ENCODE measurements around the gene MTHFD1L.

The MTHFD1L gene

DNA sequence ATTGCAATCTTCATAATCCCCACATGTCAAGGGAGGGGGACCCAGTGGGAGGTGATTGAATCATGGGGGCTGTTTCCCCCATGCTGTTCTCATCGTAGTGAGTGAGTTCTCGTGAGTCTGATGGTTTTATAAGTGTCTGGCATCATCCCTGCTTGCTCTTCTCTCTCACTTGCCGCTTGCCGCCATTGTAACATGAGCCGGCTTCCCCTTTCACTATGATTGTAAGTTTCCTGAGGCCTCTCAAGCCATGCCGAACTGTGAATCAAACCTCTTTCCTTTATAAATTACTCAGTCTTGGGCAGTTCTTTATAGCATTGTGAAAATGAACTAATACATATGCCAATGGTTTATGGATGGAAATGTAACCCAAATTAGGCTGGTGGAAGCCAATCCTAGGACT, 264.8 kb downstream of the MTHFD1L start:
- no peak for DNase-seq (ENCODE audit: low spot score in 2 of 2)
- no peak overlapping the region for H3K27ac Mint-ChIP-seq
- peaks cover 8% of the 10 kb centered on the region for H3K36me3 Mint-ChIP-seq
- no peaks in the 10 kb centered on the region for H3K4me1 Mint-ChIP-seq
- peaks cover 12% of the 10 kb centered on the region for H3K9me3 Mint-ChIP-seq
- H3K27me3 Mint-ChIP-seq = peaks cover 4% of the 10 kb centered on the region
- H3K4me3 Mint-ChIP-seq = no peak overlapping the region
- ATAC-seq (ENCODE audit: low read depth) = peak; percentile 31

DNA sequence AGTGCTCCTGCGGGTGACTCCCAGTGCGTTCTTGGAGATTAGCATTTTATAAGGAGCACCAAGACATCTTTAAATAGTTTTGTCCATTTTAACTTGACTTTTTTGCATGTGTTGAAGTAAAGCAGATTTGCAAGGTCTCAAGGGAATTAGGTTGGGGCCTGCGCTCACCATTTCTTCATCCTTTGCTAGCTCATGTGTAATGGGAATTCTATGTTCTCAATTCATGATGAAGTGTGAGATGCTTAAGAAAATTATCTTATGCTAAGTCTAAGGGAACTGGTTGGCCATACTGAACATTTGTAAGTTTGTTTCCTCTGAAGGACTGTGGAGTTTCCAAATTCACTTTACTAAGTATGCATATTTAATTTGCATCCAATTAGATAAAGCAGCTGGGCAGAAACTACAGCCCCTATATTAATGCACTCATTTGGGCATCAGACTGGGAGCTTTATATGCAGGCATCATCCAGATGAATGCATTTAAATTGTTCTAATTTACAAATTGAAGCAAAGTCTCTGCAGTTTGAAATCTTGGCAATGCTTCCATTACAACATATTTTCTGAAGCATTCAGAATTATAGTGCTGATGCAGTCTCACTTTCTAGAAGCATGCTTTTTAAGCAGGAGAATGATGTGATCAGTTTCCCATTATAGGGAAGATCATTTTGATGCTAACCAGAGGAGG, 266.0 kb downstream of the MTHFD1L start:
- DNase-seq (ENCODE audit: low spot score in 2 of 2) = no peak
- ATAC-seq (ENCODE audit: low read depth) = no peak
- Mint-ChIP-seq H3K4me3 (no peak overlapping the region), H3K27me3 (peaks cover 6% of the 10 kb centered on the region), H3K36me3 (peaks cover 8% of the 10 kb centered on the region), H3K9me3 (peaks cover 12% of the 10 kb centered on the region), H3K27ac (no peak overlapping the region), H3K4me1 (no peaks in the 10 kb centered on the region)

DNA sequence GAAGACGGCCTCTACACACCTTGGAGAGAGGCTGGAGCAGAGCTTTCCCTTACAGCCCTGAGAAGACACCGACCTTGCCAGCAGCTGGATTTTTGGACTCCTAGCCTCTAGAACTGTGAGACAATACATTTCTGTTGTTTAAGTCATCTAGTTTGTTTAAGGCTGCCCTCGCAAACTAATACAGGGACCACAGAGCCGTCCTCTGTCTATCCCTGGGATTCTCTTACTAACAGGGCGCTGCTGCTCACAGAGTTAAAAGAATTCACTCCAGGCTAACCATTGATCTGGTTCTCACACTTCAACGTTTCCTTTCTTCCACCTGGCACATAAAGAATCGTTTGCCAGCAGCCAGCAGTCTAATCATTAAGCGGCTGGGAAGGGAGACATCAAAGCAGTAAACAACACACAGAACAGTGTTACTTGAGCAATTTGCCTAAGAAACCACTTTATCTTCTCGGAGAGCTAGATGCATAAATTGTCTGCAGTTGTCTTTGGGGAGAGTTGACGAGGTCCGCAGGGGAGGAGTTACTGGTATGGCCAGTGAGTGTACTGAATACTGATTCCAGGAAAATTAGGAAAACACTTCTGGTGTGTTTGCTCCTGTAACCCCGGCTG, 270.7 kb downstream of the MTHFD1L start:
- H3K4me1 Mint-ChIP-seq = peaks cover 2% of the 10 kb centered on the region
- H3K4me3 Mint-ChIP-seq = no peak overlapping the region
- no peak for ATAC-seq (ENCODE audit: low read depth)
- H3K36me3 Mint-ChIP-seq = peaks cover 4% of the 10 kb centered on the region
- peaks cover 14% of the 10 kb centered on the region for H3K27me3 Mint-ChIP-seq
- DNase-seq (ENCODE audit: low spot score in 2 of 2) = no peak
- no peak overlapping the region for H3K27ac Mint-ChIP-seq
- peaks cover 8% of the 10 kb centered on the region for H3K9me3 Mint-ChIP-seq

DNA sequence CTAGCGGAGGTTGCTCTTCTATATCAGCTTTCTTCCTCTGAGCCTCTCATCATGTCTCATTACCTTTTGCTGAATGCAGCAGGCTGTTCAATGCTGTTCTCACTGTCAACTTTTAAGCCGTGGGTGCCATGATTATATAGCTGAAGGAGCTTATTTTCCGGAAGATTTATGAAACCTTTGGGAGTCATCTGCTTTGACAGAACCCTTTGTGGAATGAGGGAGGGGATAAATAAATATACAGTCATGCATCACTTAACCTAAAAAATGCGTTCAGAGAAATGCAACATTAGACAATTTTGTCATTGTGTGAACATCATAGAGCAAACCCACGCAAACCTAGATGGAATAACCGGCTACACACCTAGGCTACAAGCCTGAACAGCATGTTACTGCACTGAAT, 272.0 kb downstream of the MTHFD1L start:
- DNase-seq (ENCODE audit: low spot score in 2 of 2) (no peak), ATAC-seq (ENCODE audit: low read depth) (no peak)
- Mint-ChIP-seq H3K4me3 (no peak overlapping the region), H3K27me3 (peaks cover 14% of the 10 kb centered on the region), H3K9me3 (peaks cover 6% of the 10 kb centered on the region), H3K36me3 (peaks cover 4% of the 10 kb centered on the region), H3K27ac (no peak overlapping the region), H3K4me1 (peaks cover 2% of the 10 kb centered on the region)

DNA sequence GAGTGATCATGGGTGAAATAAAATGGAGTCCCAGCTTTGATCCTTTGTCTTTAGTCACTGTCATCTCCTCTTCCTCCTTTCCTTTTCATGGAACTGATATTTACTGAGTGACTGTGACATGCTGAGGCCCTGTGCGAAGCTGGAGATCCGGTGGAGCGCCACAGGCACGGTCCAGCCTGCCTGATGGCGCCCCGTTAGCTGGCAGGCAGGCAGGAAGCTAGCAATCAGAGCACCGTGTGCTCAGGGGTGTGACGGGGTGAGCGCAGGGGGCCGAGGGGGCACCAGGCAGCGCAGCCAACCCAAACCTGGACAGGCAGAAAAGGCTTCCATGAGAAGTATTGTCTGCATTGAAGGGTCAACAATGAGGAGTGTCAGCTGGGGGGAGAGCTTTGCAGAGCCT, 274.0 kb downstream of the MTHFD1L start:
- DNase-seq (ENCODE audit: low spot score in 2 of 2) = no peak
- H3K4me1 Mint-ChIP-seq = peaks cover 2% of the 10 kb centered on the region
- no peak overlapping the region for H3K4me3 Mint-ChIP-seq
- no peaks in the 10 kb centered on the region for H3K9me3 Mint-ChIP-seq
- no peak for ATAC-seq (ENCODE audit: low read depth)
- no peaks in the 10 kb centered on the region for H3K36me3 Mint-ChIP-seq
- peaks cover 10% of the 10 kb centered on the region for H3K27me3 Mint-ChIP-seq
- H3K27ac Mint-ChIP-seq = no peak overlapping the region

DNA sequence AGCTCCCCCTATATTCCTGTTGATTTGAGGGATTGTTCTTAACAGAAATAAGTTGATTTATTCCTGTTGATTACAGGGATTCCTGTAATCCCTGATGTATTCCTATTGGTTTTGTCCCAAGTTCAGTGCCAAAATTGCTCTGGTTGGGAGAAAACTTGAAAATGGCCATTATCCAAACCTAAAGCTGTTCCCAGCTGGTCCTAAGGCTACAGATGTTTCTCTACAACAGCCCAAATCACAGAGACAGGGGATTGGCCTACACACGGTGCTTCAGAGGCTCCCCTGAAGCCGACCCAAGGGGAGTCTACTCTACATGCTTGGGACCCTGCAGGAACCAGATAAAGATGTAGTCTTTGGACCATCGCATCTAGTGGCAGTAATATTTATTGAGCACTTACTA, 275.3 kb downstream of the MTHFD1L start:
- no peak for DNase-seq (ENCODE audit: low spot score in 2 of 2)
- Mint-ChIP-seq H3K36me3 (no peaks in the 10 kb centered on the region), H3K4me1 (peaks cover 2% of the 10 kb centered on the region), H3K27ac (no peak overlapping the region), H3K9me3 (no peaks in the 10 kb centered on the region), H3K4me3 (no peak overlapping the region), H3K27me3 (peaks cover 10% of the 10 kb centered on the region)
- no peak for ATAC-seq (ENCODE audit: low read depth)

DNA sequence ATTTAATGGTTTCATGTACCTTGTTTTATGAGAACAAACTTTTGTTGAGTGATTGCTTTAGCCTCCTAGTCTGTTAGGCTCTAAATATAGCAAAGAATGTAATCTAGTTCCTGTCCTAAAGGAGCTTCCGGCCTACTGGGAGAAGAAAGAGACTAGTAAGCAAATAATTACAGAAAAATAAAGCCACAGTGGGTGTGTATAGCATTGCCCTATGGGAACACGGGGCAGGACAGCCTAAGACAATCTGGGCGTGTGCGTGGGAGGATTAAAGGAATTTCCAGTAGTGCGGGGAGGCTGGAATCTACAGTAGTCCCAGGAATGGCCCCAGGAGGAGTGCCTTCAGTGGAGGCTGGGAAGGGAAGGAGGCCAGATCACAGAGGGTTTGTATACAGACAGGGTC, 276.2 kb downstream of the MTHFD1L start:
- no peak overlapping the region for H3K27ac Mint-ChIP-seq
- peaks cover 9% of the 10 kb centered on the region for H3K27me3 Mint-ChIP-seq
- H3K36me3 Mint-ChIP-seq = no peaks in the 10 kb centered on the region

DNA sequence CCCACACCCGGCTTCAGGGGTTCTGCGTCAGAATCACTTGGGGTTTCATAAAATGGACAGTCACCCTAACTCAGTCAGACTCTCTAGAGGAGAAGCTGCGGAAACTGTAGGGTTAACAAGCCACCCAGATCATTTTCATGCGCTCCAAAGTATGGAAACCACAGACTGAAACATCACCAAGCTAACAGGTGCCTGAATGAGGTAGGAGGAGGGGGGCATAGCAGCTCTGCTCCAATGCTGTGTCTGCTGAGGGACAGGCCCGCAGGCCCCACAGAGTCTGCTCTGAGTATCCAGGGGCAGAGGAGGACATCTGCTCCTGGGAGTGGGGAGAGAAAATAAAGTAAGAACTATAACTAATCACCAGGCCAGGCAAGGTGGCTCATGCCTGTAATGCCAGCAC, 277.2 kb downstream of the MTHFD1L start:
- peaks cover 8% of the 10 kb centered on the region for H3K27me3 Mint-ChIP-seq
- DNase-seq (ENCODE audit: low spot score in 2 of 2) (no peak), ATAC-seq (ENCODE audit: low read depth) (no peak)
- peaks cover 3% of the 10 kb centered on the region for H3K9me3 Mint-ChIP-seq
- H3K4me1 Mint-ChIP-seq = peaks cover 2% of the 10 kb centered on the region
- H3K27ac Mint-ChIP-seq = no peak overlapping the region
- no peak overlapping the region for H3K4me3 Mint-ChIP-seq
- no peaks in the 10 kb centered on the region for H3K36me3 Mint-ChIP-seq

More for the DNA sequence above, 276.2 kb downstream of the MTHFD1L start:
- H3K4me3 Mint-ChIP-seq = no peak overlapping the region
- peaks cover 2% of the 10 kb centered on the region for H3K4me1 Mint-ChIP-seq
- peaks cover 1% of the 10 kb centered on the region for H3K9me3 Mint-ChIP-seq
- ATAC-seq (ENCODE audit: low read depth) = no peak
- DNase-seq (ENCODE audit: low spot score in 2 of 2) = no peak

DNA sequence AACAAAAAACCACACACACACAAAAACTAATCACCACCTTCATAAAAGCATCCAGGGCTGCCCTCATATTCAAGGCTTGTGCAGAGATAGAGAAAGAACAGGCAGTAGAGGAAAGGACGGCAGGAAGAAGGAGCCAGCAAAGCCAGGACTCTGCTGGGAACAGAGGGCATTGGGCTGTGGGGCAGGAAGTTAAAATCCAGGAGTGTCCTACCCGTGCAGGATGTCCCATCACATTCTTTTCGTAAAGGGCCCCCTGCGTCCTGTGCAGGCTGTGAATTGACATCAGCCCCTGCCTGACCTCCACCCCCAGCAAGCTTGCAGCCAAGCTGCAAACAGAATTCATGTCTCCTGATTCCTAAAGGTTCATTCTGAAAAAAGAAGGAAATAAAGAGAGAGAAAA, 277.8 kb downstream of the MTHFD1L start:
- no peaks in the 10 kb centered on the region for H3K36me3 Mint-ChIP-seq
- no peak overlapping the region for H3K4me3 Mint-ChIP-seq
- peaks cover 2% of the 10 kb centered on the region for H3K4me1 Mint-ChIP-seq
- peaks cover 7% of the 10 kb centered on the region for H3K27me3 Mint-ChIP-seq
- ATAC-seq (ENCODE audit: low read depth) (no peak), DNase-seq (ENCODE audit: low spot score in 2 of 2) (no peak)
- H3K27ac Mint-ChIP-seq = no peak overlapping the region
- H3K9me3 Mint-ChIP-seq = peaks cover 3% of the 10 kb centered on the region

DNA sequence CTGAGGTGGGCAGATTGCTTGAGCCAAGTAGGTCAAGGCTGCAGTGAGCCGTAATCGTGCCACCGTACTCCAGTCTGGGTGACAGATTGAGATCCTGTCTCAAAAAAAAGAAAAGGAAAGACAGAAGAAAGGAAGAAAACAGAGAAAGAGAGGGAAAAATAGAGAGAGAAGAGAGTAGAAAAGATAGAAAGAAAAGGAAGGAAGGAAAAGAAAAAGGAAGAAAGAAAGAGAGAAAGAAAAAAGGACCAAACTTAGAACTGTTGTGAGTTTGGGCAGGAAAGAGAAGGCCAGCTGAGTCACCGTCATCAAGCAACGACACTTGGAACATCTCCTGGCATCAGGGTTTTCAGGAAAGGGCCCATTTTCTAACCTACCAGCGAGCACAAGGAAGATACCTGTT, 278.3 kb downstream of the MTHFD1L start:
- H3K9me3 Mint-ChIP-seq = peaks cover 3% of the 10 kb centered on the region
- H3K27me3 Mint-ChIP-seq = peaks cover 7% of the 10 kb centered on the region
- no peak overlapping the region for H3K27ac Mint-ChIP-seq
- no peak for DNase-seq (ENCODE audit: low spot score in 2 of 2)
- H3K4me1 Mint-ChIP-seq = peaks cover 2% of the 10 kb centered on the region
- H3K36me3 Mint-ChIP-seq = no peaks in the 10 kb centered on the region
- no peak for ATAC-seq (ENCODE audit: low read depth)
- no peak overlapping the region for H3K4me3 Mint-ChIP-seq

DNA sequence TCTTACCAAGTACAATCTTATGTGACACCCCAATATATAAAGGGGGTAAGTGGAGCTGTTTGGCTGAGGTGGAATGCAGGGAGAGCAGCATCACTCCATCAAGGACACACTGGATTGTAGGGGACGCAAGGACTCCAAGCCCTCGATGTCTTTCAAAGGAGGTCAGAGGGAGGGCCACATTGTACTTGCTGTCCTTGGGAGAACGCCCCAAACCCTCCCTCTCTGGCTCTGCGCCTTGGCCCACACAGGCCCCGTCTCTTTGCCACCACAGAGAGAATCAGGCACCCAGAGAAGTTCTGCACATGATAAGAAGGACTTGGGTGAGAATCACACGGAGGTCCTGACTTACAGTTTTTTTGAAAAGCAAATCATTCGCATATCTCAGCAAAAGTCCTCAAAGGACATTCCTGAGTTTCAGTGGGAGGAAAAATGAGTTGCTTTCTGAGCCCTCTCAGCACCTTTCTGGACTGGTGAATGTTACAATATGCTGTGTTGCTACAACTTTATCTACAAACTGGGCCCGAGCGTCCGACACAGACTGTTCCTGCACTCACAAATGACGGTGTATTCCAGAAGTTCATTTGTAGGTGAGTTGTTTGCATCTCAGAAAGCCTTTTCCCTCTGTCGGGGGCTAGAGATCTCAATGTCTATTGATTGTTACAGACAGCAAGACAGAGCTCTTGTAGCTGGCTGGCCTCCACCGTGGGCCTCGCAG, 281.8 kb downstream of the MTHFD1L start:
- no peak for ATAC-seq (ENCODE audit: low read depth)
- H3K4me3 Mint-ChIP-seq = no peak overlapping the region
- H3K9me3 Mint-ChIP-seq = peaks cover 3% of the 10 kb centered on the region
- no peak for DNase-seq (ENCODE audit: low spot score in 2 of 2)
- H3K27me3 Mint-ChIP-seq = peaks cover 2% of the 10 kb centered on the region
- H3K4me1 Mint-ChIP-seq = peaks cover 2% of the 10 kb centered on the region
- H3K36me3 Mint-ChIP-seq = no peaks in the 10 kb centered on the region
- H3K27ac Mint-ChIP-seq = no peak overlapping the region

DNA sequence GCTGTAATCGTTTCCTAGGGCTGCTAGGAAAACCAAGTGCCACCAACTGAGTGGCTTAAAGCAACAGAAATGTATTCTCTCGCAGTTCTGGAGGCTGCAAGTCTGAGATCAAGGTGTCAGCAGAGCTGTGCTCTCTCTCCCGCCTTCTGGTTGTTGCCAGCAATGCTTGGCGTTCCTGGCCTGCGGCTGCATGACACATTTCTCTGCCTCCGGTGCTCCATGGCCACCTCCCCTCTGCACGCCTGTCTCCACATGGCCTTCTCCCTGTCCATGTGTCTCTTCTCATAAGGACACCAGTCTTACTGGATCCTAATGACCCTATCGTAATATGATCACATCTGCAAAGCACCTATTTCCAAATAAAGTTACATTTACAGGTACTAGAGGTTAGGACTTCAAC, 282.6 kb downstream of the MTHFD1L start:
- no peak overlapping the region for H3K4me3 Mint-ChIP-seq
- no peaks in the 10 kb centered on the region for H3K36me3 Mint-ChIP-seq
- H3K27ac Mint-ChIP-seq = no peak overlapping the region
- ATAC-seq (ENCODE audit: low read depth) (no peak), DNase-seq (ENCODE audit: low spot score in 2 of 2) (no peak)
- H3K4me1 Mint-ChIP-seq = peaks cover 2% of the 10 kb centered on the region
- peaks cover 2% of the 10 kb centered on the region for H3K27me3 Mint-ChIP-seq
- peaks cover 3% of the 10 kb centered on the region for H3K9me3 Mint-ChIP-seq

DNA sequence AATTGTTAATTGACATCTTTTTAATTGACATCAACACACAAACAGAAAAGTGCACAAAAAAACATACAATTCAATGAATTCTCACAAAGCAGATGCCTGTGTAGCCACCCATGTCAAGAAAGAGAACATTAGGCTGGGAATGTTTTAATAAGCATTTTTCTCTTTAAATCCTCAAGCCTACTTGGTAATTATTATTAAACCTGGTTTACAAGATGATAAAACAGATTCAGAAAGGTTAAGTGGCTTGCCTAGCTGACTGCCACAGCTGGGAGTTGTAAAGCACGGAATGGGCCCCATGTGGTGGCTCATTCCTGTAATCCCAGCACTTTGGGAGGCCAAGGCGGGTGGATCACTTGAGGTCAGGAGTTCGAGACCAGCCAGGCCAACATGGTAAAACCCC, 284.3 kb downstream of the MTHFD1L start:
- H3K27ac Mint-ChIP-seq = no peak overlapping the region
- no peak for DNase-seq (ENCODE audit: low spot score in 2 of 2)
- no peak overlapping the region for H3K4me3 Mint-ChIP-seq
- peaks cover 4% of the 10 kb centered on the region for H3K27me3 Mint-ChIP-seq
- no peaks in the 10 kb centered on the region for H3K36me3 Mint-ChIP-seq
- no peak for ATAC-seq (ENCODE audit: low read depth)
- H3K9me3 Mint-ChIP-seq = peaks cover 3% of the 10 kb centered on the region
- H3K4me1 Mint-ChIP-seq = peaks cover 2% of the 10 kb centered on the region
